ENCODE measurements around the gene UPF3A.
"Not testable (repeated sequence)": the region's sequence is repeated elsewhere in the genome, so short reads cannot be mapped to it uniquely, and the experiment has no call there.

UPF3A gene

GRCh38 chr13:114304346-114305034, 23.1 kb downstream of the UPF3A start:
- DNase-seq (ENCODE audit: low read depth in 2 of 2) = no peak

- no peak for DNase-seq (ENCODE audit: low read depth in 2 of 2)
Measured at GRCh38 chr13:114309086-114309485, 27.7 kb downstream of the UPF3A start.

GRCh38 chr13:114309806-114310410, 28.5 kb downstream of the UPF3A start:
- DNase-seq (ENCODE audit: low read depth in 2 of 2) = no peak

- DNase-seq (ENCODE audit: low read depth in 2 of 2) = no peak
Measured at GRCh38 chr13:114310956-114311355, 29.6 kb downstream of the UPF3A start.

- no peak for DNase-seq (ENCODE audit: low read depth in 2 of 2)
Measured at GRCh38 chr13:114311387-114311786, 30.0 kb downstream of the UPF3A start.

- DNase-seq (ENCODE audit: low read depth in 2 of 2) = no peak
Measured at GRCh38 chr13:114311908-114312307, 30.5 kb downstream of the UPF3A start.

GRCh38 chr13:114313061-114313860, 31.9 kb downstream of the UPF3A start:
- peak; percentile 45 to 47 for DNase-seq (ENCODE audit: low read depth in 2 of 2)

GRCh38 chr13:114314074-114314912, 32.9 kb downstream of the UPF3A start, which contains the start of gene CHAMP1:
Gene CHAMP1, plus strand, starts transcription at chr13:114314503. Its CDS starts 9,340 bp downstream, at chr13:114323843.
- peak; percentile 90 to 95 for DNase-seq (ENCODE audit: low read depth in 2 of 2)

GRCh38 chr13:114315074-114315785, 33.8 kb downstream of the UPF3A start:
- no peak for DNase-seq (ENCODE audit: low read depth in 2 of 2)

GRCh38 chr13:114318624-114319023, 37.2 kb downstream of the UPF3A start:
- DNase-seq (ENCODE audit: low read depth in 2 of 2) = no peak

GRCh38 chr13:114319441-114319913, 38.1 kb downstream of the UPF3A start:
- no peak for DNase-seq (ENCODE audit: low read depth in 2 of 2)

- no peak for DNase-seq (ENCODE audit: low read depth in 2 of 2)
Measured at GRCh38 chr13:114320065-114320464, 38.7 kb downstream of the UPF3A start.

GRCh38 chr13:114321256-114321655, 39.9 kb downstream of the UPF3A start:
- DNase-seq (ENCODE audit: low read depth in 2 of 2) = no peak

- DNase-seq (ENCODE audit: low read depth in 2 of 2) = no peak
Measured at GRCh38 chr13:114323349-114323748, 41.9 kb downstream of the UPF3A start.

- peak in 1 of 2 donors; percentile 10 for DNase-seq (ENCODE audit: low read depth in 2 of 2)
Measured at GRCh38 chr13:114324334-114324733, 42.9 kb downstream of the UPF3A start.

- no peak for DNase-seq (ENCODE audit: low read depth in 2 of 2)
Measured at GRCh38 chr13:114325729-114326128, 44.3 kb downstream of the UPF3A start.

- DNase-seq (ENCODE audit: low read depth in 2 of 2) = no peak
Measured at GRCh38 chr13:114328034-114328433, 46.6 kb downstream of the UPF3A start.

GRCh38 chr13:114328595-114328994, 47.2 kb downstream of the UPF3A start:
- no peak for DNase-seq (ENCODE audit: low read depth in 2 of 2)

GRCh38 chr13:114330086-114330485, 48.7 kb downstream of the UPF3A start:
- DNase-seq (ENCODE audit: low read depth in 2 of 2) = no peak

GRCh38 chr13:114333881-114334280, 52.5 kb downstream of the UPF3A start:
- DNase-seq (ENCODE audit: low read depth in 2 of 2) = not testable (repeated sequence)
